ENCODE measurements around the gene DRC1.

Gene DRC1

DNA sequence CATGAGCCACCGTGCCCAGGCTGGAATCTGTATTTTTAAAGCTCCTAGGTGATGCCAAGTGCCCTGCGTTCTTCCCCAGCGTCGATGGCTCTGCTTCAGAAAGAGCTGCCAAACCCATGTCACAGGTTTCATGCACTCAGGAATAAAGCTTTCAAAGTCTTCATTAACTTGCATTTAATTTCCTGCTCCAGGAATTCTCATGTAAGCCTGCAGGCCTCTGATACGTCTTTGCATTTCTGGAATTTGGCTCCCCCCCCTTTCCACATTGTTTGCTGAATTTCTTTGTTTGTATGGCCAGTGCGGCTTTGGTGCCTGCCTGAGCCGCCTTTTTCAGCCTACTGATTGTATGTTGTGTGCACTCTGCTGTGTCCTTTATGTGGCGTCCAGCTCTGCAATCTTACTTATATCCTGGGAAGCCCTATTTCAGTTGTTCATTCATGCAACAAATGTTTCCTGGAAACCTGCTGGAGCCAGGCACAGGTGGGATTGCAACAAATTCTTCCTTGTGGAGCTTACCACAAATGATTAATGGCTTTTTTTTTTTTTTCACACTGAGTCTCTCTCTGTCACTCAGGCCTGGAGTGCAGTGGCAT, 94.1 kb downstream of the DRC1 start:
- DNase-seq = no peak

GRCh38 chr2:26500406-26500805, 98.7 kb downstream of the DRC1 start:
- DNase-seq = no peak

DNA sequence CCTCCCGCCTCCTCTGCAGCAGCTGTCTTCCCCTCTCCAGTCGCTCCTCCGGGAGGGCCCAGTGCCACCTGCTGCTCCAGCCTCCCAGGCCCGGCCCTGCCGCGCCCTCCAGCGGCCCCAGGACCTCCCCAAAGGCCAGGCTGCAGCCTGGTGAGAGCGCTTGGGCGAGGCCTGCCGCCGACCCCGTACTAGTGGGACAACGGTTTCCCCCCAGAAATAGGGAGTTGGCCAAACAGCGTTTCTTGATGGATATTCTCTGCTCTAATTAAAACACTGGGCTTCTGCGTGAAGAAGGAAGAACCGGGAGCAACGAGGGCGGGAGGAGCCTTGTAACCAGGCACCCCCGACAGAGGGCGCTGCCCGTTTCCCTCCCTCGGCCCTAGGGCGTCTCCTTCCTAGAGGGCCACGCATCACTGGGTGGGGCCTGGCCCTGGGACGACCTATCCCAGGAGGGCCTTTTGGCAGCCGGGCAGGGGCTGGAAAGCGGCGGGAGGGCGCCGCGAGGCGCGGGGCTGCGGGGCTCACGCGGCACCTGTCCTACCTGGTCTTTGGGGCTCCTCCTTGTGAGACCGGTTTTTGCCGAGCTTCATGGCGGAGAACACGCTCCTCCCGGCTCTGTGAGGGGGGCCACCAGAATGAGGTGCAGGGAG, 101.6 kb downstream of the DRC1 start:
- peak; percentile 98 for DNase-seq

DNA sequence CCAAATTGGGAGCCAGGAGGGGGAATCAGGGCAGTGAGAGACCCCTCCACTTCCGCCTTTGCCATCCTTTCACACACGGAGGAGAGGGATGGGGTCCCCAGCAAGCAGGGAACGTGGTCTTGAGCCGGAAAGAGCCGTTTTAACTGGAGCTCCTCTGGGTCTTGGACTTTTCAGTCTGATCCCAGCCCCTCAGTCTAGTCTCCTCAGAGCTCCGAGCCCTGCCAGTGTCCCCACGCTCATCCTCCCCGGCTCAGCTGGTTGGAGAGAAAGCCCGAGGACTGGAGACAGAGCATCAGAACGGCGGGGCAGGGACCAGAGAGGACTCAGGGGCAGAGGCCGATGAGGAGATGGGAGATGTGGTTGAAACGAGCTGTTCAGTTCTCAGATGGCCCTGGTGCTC, 102.3 kb downstream of the DRC1 start:
- no peak for DNase-seq

GRCh38 chr2:26506279-26506678, 104.6 kb downstream of the DRC1 start:
- no peak for DNase-seq

All from 8988T (cell line).